Right lobe of liver (tissue), 4 donors: ENCODE measurements around the gene HDGFL1.

Source experiments
- POLR2A ChIP-seq: fragments of 450-650 bp; IDR thresholded peaks from one replicate; pipeline ENCODE4 v1.6.1; 2017; ENCODE audit warnings: antibody characterized with exemption, mild to moderate bottlenecking
- TF ChIP-seq, protein P1 (sequence below), 4 donors: fragments of 200-600 bp in 3 of 4; fragments of 450-650 bp in 1 of 4; IDR thresholded peaks; one replicate each; pipeline versions ENCODE4 v1.5.1 to v1.8.0; 2016 to 2022; ENCODE audit warnings: antibody characterized with exemption in 4 of 4, mild to moderate bottlenecking in 2 of 4
- donor health status: DM: no; HTN: no; CAD: no.
- donor health status: DM: no; HTN: no; CAD: no.
- donor health status: DM: no; HTN: yes; CAD: no.

DNA sequence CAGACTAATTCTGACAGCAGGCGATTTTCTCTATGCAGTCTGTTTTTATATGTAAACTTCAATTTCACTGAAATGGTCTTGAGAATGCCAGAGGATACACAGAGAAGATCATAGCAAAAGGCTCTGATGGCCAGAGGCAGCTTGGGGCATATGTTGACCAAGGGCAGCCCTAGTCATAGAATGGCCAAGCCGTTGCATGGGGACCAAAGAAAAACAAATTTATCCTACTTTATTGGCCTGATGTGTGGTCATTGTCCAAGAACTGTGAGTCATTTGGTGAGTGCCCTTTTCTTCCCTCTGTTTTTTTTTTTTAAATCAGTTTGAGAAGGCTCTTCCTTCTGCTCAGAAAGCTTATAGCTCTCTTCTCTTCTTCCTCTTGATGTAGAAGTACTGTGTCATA is 5.8 kb downstream of the HDGFL1 start:
- TF ChIP-seq, protein P1, sequence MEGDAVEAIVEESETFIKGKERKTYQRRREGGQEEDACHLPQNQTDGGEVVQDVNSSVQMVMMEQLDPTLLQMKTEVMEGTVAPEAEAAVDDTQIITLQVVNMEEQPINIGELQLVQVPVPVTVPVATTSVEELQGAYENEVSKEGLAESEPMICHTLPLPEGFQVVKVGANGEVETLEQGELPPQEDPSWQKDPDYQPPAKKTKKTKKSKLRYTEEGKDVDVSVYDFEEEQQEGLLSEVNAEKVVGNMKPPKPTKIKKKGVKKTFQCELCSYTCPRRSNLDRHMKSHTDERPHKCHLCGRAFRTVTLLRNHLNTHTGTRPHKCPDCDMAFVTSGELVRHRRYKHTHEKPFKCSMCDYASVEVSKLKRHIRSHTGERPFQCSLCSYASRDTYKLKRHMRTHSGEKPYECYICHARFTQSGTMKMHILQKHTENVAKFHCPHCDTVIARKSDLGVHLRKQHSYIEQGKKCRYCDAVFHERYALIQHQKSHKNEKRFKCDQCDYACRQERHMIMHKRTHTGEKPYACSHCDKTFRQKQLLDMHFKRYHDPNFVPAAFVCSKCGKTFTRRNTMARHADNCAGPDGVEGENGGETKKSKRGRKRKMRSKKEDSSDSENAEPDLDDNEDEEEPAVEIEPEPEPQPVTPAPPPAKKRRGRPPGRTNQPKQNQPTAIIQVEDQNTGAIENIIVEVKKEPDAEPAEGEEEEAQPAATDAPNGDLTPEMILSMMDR (IDR thresholded peaks at IDR 0.05), result no peak
- TF ChIP-seq POLR2A, result no peak
